ENCODE results near the gene MPV17L2.

The MPV17L2 gene

DNA sequence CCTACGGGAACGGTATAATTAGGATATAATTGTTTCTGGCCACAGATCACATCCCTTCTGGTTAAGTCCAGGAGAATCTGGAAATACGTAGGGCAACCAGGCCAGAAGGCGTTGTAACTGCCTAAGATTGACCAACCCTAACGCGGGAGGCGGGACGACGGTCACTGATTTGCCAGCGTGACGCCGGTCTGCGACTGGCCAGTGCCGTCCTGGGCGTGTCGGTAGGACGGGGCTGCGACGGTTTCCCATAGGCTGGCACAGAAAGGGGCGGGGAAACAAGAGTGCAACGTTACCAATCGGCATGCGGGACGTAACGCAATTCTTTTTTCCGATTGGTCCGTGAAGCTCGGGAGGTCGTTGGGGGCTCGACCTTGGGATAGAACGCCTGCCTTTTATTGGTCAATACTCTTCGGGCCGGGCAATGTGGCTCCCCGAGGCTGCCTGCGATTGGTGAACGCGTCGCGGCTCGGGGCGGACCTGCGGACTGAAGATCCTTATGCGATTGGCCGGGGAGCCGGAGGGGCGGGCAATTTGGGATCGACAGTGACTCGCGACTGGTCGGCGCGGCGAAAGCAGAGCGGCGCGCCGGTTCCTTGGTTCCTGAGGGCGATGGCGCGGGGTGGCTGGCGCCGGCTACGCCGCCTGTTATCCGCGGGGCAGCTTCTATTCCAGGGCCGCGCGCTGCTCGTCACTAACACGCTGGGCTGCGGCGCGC lies at the start of gene MPV17L2:
TSS of gene MPV17L2 (plus strand) at position 546 of the 715 bp plus-strand sequence. CDS start at position 610, 64 bp downstream.
- H3K4me1 Mint-ChIP-seq, result peaks cover 27% of the 10 kb centered on the region

DNA sequence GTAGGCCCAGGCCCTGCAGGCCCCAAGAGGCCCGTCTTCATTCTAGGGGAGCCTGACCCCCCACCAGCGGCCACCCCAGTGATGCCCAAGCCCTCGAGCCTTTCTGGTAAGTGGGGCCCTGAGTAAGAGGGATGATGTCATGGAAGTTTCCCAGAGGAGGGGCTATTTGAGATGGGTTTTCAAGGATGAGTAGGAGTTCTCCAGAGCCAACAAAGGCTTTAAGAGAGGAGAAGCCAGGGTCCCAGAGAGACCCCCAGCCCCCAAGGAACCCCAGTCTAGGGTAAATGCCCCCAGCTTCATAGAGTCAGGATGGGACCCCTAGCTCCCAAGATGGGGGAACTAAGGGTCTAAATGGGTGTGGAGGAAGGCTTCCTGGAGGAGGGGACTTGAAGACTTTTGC lies 49.1 kb upstream of the MPV17L2 start:
- Mint-ChIP-seq H3K4me1 (no peaks in the 10 kb centered on the region), H3K27ac (peak overlapping the region; percentile 27 to 72), H3K4me3 (no peak overlapping the region), H3K9me3 (peaks cover 0 to 6% of the 10 kb centered on the region in 2 donors), H3K27me3 (no peaks in the 10 kb centered on the region)
- ATAC-seq (no peak), DNase-seq (no peak)

More for the DNA sequence above, at the start of gene MPV17L2:
- ATAC-seq (peak; percentile 96), DNase-seq (peak; percentile 98 to 99)
- Mint-ChIP-seq H3K27ac (peak within 1 kb of the TSS; percentile 85 to 96), H3K9me3 (no peaks in the 10 kb centered on the region), H3K27me3 (no peaks in the 10 kb centered on the region), H3K4me3 (peak within 1 kb of the TSS; percentile 84 to 87)

DNA sequence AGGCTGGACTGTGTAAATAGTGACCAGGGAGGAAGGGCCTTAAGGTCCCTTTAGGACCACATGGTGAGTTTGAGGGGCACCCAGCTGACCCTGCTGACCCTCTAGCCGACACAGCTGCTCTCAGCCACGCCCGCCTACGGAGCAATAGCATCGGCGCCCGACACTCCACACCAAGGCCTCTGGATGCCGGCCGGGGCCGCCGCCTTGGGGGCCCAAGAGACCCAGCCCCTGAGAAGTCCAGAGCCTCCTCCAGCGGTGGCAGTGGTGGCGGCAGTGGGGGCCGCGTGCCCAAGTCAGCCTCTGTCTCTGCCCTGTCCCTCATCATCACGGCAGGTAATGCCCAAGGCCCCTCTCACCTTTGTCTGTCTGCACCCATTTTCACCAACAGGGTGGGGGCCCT lies 48.7 kb upstream of the MPV17L2 start:
- ATAC-seq, result no peak
- DNase-seq, result no peak
- peak overlapping the region in 1 of 2 donors; percentile 72 for H3K27ac Mint-ChIP-seq
- H3K4me1 Mint-ChIP-seq, result no peaks in the 10 kb centered on the region
- peaks cover 0 to 6% of the 10 kb centered on the region in 2 donors for H3K9me3 Mint-ChIP-seq
- no peak overlapping the region for H3K4me3 Mint-ChIP-seq
- no peaks in the 10 kb centered on the region for H3K27me3 Mint-ChIP-seq

DNA sequence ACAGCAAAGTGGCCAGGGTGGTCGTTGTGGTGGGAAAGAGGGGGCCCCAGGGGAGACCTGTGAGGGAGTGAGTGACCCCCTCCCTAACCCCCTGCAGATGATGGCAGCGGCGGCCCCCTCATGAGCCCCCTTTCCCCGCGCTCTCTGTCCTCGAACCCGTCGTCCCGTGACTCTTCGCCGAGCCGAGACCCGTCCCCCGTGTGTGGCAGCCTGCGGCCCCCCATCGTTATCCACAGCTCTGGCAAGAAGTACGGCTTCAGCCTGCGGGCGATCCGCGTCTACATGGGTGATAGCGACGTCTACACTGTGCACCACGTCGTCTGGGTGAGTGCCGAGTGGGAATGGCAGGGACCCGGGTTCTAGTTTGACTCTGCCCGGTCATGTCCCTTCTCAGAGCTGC lies 48.1 kb upstream of the MPV17L2 start:
- peaks cover 0 to 6% of the 10 kb centered on the region in 2 donors for H3K9me3 Mint-ChIP-seq
- DNase-seq (no peak), ATAC-seq (no peak)
- H3K4me1 Mint-ChIP-seq, result no peaks in the 10 kb centered on the region
- no peak overlapping the region for H3K27ac Mint-ChIP-seq
- no peaks in the 10 kb centered on the region for H3K27me3 Mint-ChIP-seq
- no peak overlapping the region for H3K4me3 Mint-ChIP-seq

DNA sequence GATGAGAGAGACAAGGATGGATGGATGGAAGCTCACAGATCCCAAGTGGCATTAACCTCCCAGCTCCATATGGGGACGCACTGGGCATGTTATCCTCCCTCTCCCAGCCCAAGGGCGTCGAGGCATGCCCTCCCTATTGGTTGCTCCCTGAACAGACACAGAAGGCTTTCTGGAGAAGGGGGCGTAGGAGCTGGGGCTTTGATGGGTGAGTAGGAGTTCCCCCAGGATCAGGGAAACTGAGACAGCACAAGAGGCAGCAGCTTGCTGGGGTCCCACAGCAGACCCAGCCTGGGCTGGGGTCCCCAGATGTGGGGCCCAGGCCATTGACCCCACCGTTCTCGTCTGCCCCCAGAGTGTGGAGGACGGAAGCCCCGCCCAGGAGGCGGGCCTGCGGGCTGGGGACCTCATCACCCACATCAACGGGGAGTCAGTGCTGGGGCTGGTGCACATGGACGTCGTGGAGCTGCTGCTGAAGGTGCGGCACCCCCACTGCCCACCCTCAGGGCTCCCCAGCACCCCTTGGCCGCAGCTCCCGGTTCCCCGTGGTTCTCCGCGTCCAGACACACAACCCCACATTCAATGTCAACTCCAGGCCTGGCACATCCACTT lies 47.5 kb upstream of the MPV17L2 start:
- H3K27me3 Mint-ChIP-seq, result no peaks in the 10 kb centered on the region
- H3K9me3 Mint-ChIP-seq, result peaks cover 0 to 2% of the 10 kb centered on the region in 2 donors
- ATAC-seq, result no peak
- H3K27ac Mint-ChIP-seq, result no peak overlapping the region
- H3K4me3 Mint-ChIP-seq, result no peak overlapping the region
- no peaks in the 10 kb centered on the region for H3K4me1 Mint-ChIP-seq
- DNase-seq, result no peak

DNA sequence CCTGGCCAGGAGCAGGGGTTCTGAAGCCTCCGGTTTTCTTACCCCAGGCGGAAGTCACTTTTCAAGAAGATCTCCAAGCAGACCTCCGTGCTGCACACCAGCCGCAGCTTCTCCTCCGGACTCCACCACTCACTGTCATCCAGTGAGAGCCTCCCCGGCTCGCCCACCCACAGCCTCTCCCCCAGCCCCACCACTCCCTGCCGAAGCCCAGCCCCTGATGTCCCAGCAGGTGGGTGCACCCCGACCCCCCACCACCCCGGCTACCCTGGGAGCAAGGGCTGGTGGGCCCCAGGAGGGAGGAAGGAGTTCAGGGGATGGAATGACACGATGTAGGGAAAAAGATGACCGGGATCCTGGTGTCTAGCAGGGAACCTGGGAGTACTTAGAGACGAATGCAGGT lies 45.6 kb upstream of the MPV17L2 start:
- ATAC-seq, result no peak
- H3K4me3 Mint-ChIP-seq, result no peak overlapping the region
- no peak overlapping the region for H3K27ac Mint-ChIP-seq

DNA sequence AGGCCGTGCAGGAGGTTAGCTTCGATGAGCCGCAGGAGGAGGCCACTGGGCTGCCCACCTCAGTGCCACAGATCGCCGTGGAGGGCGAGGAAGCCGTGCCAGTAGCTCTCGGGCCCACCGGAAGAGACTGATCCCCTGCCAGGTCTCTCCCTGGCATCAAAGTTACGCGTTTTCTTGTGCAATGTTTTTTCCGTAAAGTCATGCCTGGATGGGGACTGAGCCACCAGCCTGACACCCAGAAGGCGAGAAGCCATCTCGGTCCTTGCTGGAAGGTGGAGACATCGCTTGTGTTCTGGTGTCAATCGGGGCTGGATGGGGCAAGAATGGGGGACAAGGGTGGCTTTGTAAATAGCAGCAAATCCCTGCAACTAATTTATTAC lies 43.4 kb upstream of the MPV17L2 start:
- Mint-ChIP-seq H3K4me3 (no peak overlapping the region), H3K4me1 (peaks cover 27% of the 10 kb centered on the region), H3K9me3 (no peaks in the 10 kb centered on the region), H3K27me3 (no peaks in the 10 kb centered on the region), H3K27ac (no peak overlapping the region)
- DNase-seq (no peak), ATAC-seq (no peak)

More for the DNA sequence above, 45.6 kb upstream of the MPV17L2 start:
- DNase-seq, result no peak
- peaks cover 15% of the 10 kb centered on the region for H3K4me1 Mint-ChIP-seq
- H3K9me3 Mint-ChIP-seq, result no peaks in the 10 kb centered on the region
- no peaks in the 10 kb centered on the region for H3K27me3 Mint-ChIP-seq

DNA sequence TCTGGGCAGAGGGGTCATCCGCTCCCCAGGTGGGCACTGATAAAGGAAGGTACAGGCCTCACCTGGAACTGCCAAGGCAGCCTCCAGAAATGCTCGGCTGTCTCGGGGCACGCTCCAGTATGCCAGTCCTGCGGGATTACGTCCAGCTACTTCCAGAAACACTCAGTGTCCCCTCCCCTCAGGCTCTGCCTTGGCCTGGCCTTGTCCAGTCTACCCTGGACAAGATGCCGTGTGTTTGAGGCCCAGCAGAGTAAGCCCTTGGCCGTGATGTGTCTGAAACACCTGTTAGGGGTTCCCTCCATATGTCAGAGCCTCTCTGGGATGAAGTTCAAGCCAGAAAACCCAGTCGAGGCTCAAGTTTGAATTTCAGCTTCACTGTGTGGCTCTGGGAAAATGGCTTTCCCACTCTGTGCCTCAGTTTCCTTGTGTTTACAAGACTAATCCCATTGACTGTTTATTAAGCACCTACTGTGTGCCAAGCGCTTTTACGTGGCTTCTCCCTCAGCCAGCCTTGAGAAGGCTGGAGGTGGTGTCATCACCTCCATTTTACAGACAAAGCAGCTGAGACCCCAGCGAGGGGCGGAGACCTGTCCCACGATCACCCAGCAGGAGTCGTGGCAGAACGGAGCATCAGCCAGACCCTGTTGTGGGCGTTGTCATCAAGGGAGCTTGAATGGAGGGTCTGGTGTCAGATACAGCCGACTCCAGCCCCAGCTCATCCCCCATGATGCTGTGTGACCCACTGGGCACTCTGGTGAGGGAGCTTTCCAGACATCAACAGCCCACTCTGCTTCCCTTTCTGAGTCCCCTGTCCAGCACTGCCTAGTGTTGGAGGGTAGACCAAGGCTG lies 42.0 kb upstream of the MPV17L2 start:
- Mint-ChIP-seq H3K4me1 (peaks cover 36% of the 10 kb centered on the region), H3K4me3 (peak overlapping the region; percentile 88 to 93), H3K9me3 (no peaks in the 10 kb centered on the region), H3K27me3 (no peaks in the 10 kb centered on the region), H3K27ac (peak overlapping the region; percentile 97 to 99)
- DNase-seq (no peak), ATAC-seq (no peak)

DNA sequence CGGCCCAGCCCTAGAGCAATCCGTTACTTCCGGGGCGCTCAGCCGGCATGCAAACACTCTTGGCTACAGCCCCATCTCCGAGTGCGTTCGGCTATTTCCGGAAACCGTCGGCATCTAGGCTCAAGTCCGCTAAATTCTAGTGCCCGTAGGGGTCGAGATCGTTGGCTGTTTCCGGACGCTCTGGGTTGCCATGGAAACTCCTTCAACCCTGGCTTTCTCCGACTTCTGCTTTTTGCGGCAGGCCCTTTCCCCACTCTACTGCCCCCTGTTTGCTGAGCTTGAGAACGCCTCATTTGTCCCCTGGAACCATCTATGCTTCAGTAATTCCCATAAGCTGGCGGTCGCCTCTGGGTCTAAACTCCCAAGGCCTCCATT lies 40.6 kb upstream of the MPV17L2 start:
- no peaks in the 10 kb centered on the region for H3K9me3 Mint-ChIP-seq
- H3K4me1 Mint-ChIP-seq, result peaks cover 45% of the 10 kb centered on the region
- DNase-seq (peak; percentile 99), ATAC-seq (peak; percentile 80)
- peak overlapping the region; percentile 97 to 99 for H3K27ac Mint-ChIP-seq
- H3K27me3 Mint-ChIP-seq, result no peaks in the 10 kb centered on the region
- H3K4me3 Mint-ChIP-seq, result peak overlapping the region; percentile 88 to 93

DNA sequence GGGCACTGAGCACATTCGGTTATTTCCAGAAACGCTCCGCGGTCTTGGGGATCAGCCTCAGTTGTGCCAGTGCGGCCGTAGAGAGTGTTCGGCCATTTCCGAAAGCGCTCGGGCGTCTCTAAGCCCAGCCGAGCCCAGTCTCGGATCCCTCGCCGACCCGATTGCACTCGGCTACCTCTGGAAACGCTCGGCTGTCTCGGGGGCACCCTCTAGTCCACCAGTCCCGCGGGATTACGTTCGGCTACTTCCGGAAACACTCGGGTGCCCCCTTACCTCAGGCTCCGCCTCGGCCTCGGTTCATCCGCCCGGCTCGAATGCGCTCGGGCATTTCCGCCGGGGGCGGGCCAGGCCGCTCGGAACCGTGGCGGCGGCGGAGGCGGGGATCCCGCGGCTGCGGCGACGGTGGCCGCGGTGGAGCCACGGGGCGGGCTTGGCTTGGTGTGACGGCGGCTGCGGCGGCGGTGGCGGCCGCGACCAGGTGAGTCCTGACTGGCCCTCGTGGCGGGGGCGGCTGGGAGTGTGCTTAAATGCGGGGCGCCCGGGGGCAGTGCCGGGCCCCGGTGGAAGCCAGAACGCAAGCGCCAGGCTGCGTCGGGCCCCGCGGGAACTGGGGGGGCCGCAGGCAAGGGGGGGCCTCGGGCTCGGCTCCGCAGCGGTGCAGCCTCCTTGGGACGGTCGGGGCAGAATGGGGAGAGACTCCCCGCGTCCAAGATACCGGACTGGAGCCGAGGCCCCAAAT lies 40.0 kb upstream of the MPV17L2 start, which contains the start of gene PIK3R2:
TSS of gene PIK3R2 (plus strand) at position 347 of the 739 bp plus-strand sequence. CDS start 2,717 bp downstream, outside the sequence.
- ATAC-seq, result peak; percentile 92
- DNase-seq, result peak; percentile 100
- peak within 1 kb of the TSS; percentile 97 to 99 for H3K27ac Mint-ChIP-seq

DNA sequence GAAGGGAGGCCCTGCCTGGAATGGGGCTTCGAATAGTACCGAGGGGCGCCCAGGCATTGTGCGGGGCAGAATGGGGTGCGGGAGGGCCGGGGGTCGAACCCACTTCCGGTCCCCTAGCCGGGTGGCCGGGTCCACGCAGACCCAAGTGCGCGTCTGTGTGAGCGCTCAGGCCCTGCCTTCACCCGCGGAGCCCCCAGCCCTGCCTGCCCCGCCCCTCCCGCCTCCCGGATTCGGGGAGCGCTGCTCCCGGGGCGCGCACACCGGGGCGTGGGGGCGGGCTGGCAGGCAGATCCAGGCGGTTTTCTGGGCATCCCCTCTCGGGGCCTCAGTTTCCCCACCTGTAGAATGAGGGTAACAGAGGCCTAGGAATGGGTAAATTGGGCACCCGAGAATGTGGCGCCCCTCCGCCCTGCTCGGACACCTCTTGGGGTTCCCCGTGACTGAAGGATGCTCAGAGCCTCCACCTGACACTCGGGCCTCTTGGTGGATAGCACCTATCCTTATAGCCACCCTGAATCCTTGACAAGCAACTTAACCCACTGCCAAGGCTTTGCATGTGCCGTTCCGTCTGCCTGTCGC lies 39.4 kb upstream of the MPV17L2 start:
- Mint-ChIP-seq H3K9me3 (no peaks in the 10 kb centered on the region), H3K4me3 (peak overlapping the region; percentile 88 to 93), H3K27me3 (no peaks in the 10 kb centered on the region), H3K4me1 (peaks cover 49% of the 10 kb centered on the region), H3K27ac (peak overlapping the region; percentile 92)
- DNase-seq (peak; percentile 20 to 38), ATAC-seq (no peak)

More for the DNA sequence above, 40.0 kb upstream of the MPV17L2 start, which contains the start of gene PIK3R2:
- H3K4me1 Mint-ChIP-seq, result peaks cover 49% of the 10 kb centered on the region
- peak within 1 kb of the TSS; percentile 88 to 93 for H3K4me3 Mint-ChIP-seq
- H3K9me3 Mint-ChIP-seq, result no peaks in the 10 kb centered on the region
- no peaks in the 10 kb centered on the region for H3K27me3 Mint-ChIP-seq

DNA sequence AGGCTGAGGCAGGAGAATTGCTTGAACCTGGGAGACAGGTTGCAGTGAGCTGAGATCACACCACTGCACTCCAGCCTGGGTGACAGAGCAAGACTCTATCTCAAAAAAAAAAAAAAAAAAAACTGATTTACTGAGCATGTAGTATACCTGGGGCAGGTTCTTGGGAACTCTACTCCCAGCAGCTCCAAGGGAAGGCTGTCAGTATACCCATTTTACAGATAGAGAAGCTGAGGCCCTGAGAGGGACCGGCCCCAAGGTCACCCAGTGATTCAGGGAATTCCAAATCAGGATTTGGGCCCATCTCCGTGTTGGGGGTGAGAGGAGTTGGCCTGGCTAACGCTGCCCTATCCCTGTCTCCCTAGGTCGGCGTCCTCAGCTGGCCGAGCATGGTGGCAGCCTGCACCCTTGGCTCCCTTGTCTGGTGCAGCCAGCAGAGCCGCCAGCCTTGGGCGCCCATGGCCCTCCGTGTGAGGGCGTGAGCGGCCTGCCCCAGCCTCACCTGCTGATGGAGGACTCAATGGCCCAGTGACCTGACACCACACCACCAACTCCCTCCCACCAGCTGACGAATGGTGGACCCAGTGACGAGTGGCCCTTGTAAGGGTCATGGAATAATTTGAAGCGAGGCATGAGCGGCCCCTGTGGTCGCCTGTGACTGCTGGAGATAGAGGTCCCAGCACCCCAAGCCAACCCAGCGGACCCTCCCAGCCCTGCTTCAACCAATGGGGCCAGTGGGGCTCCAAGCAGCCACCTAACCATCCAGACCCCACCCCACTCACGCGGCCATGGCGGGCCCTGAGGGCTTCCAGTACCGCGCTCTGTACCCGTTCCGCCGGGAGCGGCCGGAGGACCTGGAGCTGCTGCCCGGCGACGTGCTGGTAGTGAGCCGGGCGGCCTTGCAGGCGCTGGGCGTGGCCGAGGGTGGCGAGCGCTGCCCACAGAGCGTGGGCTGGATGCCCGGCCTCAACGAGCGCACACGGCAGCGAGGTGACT lies 37.6 kb upstream of the MPV17L2 start:
- H3K9me3 Mint-ChIP-seq, result no peaks in the 10 kb centered on the region
- peak overlapping the region in 1 of 2 donors; percentile 88 for H3K4me3 Mint-ChIP-seq
- H3K27me3 Mint-ChIP-seq, result no peaks in the 10 kb centered on the region
- ATAC-seq (no peak), DNase-seq (no peak)
- H3K27ac Mint-ChIP-seq, result no peak overlapping the region
- peaks cover 52% of the 10 kb centered on the region for H3K4me1 Mint-ChIP-seq

DNA sequence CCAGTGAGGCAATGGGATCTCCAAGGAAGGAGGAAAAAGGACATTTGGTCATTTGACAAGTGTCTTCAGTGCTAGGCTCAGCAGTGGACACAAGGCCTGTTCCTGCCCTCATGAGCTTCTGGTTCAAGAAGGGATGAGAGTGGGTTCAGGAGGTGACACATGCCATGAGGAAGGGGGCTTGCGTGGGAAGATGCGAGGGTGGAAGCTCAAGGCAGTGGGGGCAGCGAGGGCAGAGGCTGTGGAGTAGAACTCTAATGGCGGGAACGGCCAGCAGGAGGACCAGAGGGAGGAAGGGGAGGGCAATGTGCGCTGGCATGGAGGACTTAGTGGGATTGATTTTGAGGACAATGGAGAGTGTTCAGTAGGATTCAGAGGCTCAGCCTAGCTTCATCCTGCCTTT lies 36.8 kb upstream of the MPV17L2 start:
- H3K4me3 Mint-ChIP-seq, result no peak overlapping the region
- no peaks in the 10 kb centered on the region for H3K9me3 Mint-ChIP-seq

More for the DNA sequence above, 36.8 kb upstream of the MPV17L2 start:
- no peaks in the 10 kb centered on the region for H3K27me3 Mint-ChIP-seq
- DNase-seq, result no peak
- peaks cover 55% of the 10 kb centered on the region for H3K4me1 Mint-ChIP-seq
- H3K27ac Mint-ChIP-seq, result no peak overlapping the region
- no peak for ATAC-seq

Measured in stimulated activated naive CD8-positive, alpha-beta T cell treated with anti-CD3 and anti-CD28 coated beads, Interleukin-15, amount 100 ng/mL, for 72 hours (primary cell).